Measurements from ENCODE around the gene D2HGDH.

DNA sequence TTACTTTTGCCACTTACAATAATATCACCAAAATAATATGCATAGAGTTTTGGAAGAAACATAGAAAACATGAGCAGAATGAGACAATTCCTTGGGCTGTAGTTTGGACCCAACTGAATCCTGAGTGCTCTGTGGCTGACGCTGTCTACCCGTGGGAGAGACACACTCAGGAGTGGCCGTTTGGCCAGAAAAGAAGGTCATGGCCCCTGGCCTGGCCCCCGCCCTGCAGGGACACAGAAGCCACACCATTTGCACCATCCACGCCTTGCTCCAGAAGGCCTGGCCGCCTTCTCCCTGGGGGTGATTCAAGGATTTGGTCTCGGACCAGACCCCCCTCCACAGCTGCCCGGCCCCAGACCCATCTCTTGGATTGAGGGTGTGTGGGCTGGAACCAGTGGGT, 6.4 kb upstream of the D2HGDH start:
- TF ChIP-seq, protein P1, sequence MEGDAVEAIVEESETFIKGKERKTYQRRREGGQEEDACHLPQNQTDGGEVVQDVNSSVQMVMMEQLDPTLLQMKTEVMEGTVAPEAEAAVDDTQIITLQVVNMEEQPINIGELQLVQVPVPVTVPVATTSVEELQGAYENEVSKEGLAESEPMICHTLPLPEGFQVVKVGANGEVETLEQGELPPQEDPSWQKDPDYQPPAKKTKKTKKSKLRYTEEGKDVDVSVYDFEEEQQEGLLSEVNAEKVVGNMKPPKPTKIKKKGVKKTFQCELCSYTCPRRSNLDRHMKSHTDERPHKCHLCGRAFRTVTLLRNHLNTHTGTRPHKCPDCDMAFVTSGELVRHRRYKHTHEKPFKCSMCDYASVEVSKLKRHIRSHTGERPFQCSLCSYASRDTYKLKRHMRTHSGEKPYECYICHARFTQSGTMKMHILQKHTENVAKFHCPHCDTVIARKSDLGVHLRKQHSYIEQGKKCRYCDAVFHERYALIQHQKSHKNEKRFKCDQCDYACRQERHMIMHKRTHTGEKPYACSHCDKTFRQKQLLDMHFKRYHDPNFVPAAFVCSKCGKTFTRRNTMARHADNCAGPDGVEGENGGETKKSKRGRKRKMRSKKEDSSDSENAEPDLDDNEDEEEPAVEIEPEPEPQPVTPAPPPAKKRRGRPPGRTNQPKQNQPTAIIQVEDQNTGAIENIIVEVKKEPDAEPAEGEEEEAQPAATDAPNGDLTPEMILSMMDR (IDR thresholded peaks at IDR 0.05; ENCODE audit: low read depth, low read length, poor library complexity, severe bottlenecking): no peak
- no peak for TF ChIP-seq EZH2phosphoT487 (IDR thresholded peaks at IDR 0.05; ENCODE audit: borderline replicate concordance, low read length)

Measured in DOHH2 (cell line).